ENCODE measurements around the gene GPR141. TPM values are rescaled to one million over a fixed set of nuclear protein-coding genes. Genes with fewer than 3 reads are reported as not detected.

GPR141 gene
- total and polyA plus RNA-seq, 2 of the 13 experiments (the other 11 are each of a cell fraction or from before 2014, with no cell fraction given), result not detected

DNA sequence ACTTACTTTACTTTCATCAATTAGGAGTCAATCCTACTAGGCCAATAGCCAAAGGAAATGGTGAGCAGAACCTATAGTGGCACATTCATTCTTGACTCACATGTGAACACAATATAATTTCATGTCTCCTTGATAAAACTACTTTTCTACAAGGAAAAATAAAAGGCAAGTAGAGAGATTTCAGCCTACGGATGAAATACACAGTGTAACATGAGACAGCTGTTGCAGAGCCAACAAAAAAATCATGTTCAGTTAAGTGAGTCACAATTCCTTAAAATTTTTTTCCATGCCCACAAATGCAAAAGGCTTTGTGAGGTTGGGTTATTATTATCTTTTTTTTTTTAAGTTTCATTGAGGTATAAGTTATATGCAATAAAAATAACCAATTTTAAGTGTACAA, 54.8 kb downstream of the GPR141 start (continued):
- TF ChIP-seq ZNF383 (CRISPR knock-in tag; IDR thresholded peaks at IDR 0.05; ENCODE audit: borderline replicate concordance), result no peak
- TF ChIP-seq ZFP36L2 (CRISPR knock-in tag; IDR thresholded peaks at IDR 0.05), result no peak
- no peak for TF ChIP-seq ATF7-NPFF (CRISPR knock-in tag; IDR thresholded peaks at IDR 0.05; ENCODE audit: low read depth)
- TF ChIP-seq NCOA2 (CRISPR knock-in tag; IDR thresholded peaks at IDR 0.05), result no peak

DNA sequence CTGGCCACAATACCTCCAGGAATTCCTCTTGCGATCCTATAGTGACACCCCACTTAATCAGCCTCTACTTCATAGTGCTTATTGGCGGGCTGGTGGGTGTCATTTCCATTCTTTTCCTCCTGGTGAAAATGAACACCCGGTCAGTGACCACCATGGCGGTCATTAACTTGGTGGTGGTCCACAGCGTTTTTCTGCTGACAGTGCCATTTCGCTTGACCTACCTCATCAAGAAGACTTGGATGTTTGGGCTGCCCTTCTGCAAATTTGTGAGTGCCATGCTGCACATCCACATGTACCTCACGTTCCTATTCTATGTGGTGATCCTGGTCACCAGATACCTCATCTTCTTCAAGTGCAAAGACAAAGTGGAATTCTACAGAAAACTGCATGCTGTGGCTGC, 56.8 kb downstream of the GPR141 start:
- WGBS (ENCODE audit: low lambda C conversion rate), result 45% methylated on average over 6 of the region's 7 CpGs
- DNase-seq (ENCODE audit: low spot score), result no peak
- Histone ChIP-seq H3K4me1 (ENCODE audit: insufficient read depth, low read length) (no peaks in the 10 kb centered on the region), H3K4me3 (replicated peaks in 1 of 3; ENCODE audit: insufficient read depth in 1 of 3, low read depth in 2 of 3, low read length in 3 of 3) (no peak overlapping the region), H3K27ac (ENCODE audit: extremely low read length, insufficient read depth, low read length) (no peak overlapping the region), H3K9me3 (ENCODE audit: low read length) (no peaks in the 10 kb centered on the region), H4K20me1 (ENCODE audit: insufficient read depth, low read length) (no peaks in the 10 kb centered on the region), H3K36me3 (replicated peaks in 1 of 2; ENCODE audit: control insufficient read depth in 1 of 2, insufficient read depth in 2 of 2, low read length in 2 of 2) (no peaks in the 10 kb centered on the region), H3K4me2 (ENCODE audit: low read depth, low read length) (no peak overlapping the region), H3K9ac (ENCODE audit: insufficient read depth, low read depth, low read length) (no peak overlapping the region), H3K27me3 (ENCODE audit: control insufficient read depth in 1 of 2, insufficient read depth in 2 of 2, low read length in 2 of 2) (no peaks in the 10 kb centered on the region; a peak in 1 of 5 replicates), H2AFZ (ENCODE audit: low read length) (no peak overlapping the region), H3K79me2 (ENCODE audit: insufficient read depth, low read length) (no peaks in the 10 kb centered on the region)
- no peak for ATAC-seq
- in situ Hi-C loops (cut with HindIII; ENCODE audit: extremely low pct_ligation_motif_present, low pct_unique_long_range_greater_than_20kb), result no loop called here
- peak; percentile 83 for TF ChIP-seq MAFF (IDR thresholded peaks at IDR 0.05; ENCODE audit: low read depth, low read length)
- TF ChIP-seq PRPF4 (IDR thresholded peaks at IDR 0.05; ENCODE audit: low read depth, low read length, poor library complexity, severe bottlenecking), result no peak
- TF ChIP-seq ZNF850 (CRISPR knock-in tag; conservative IDR thresholded peaks at IDR 0.05), result no peak
- TF ChIP-seq ZNF18 (CRISPR knock-in tag; IDR thresholded peaks at IDR 0.05; ENCODE audit: insufficient replicate concordance), result no peak
- TF ChIP-seq MAFK (conservative IDR thresholded peaks at IDR 0.05 in 1 of 2, IDR thresholded peaks at IDR 0.05 in 1 of 2; ENCODE audit: low read length in 2 of 2), result peak; percentile 78 to 89
- TF ChIP-seq ZNF672 (CRISPR knock-in tag; IDR thresholded peaks at IDR 0.05), result no peak
- intact Hi-C loops (cut with micrococcal nuclease; ENCODE audit: unreplicated experiment), result no loop called here
- CTCF ChIA-PET (ENCODE audit: low intra/inter-chr PET ratio, low total read pairs), result no interaction called here
- BruUV-seq (replicated peaks), result no TSS peak
- POLR2A ChIA-PET, result no interaction called here
- no peak for FAIRE-seq
